NT2/D1 (cell line): ENCODE data around the gene SCAMP4.

Experiments
- DNase-seq: peaks from one replicate; pipeline ENCODE4 v3.0.0-alpha.2; 2011; ENCODE audit warnings: low read depth, low spot score
- H3K27me3 ChIP-seq: 2 replicates; pipeline ENCODE4 v1.6.0; 2011; ENCODE audit warnings: mild to moderate bottlenecking; ENCODE audit not compliant: insufficient read length, insufficient read depth
- H3K36me3 ChIP-seq: 2 replicates; pipeline ENCODE4 v1.6.1; 2011; ENCODE audit warnings: mild to moderate bottlenecking, low read length, mixed read lengths; ENCODE audit not compliant: insufficient read depth, insufficient read length
- H3K4me1 ChIP-seq: 2 replicates; pipeline ENCODE4 v1.5.1; 2011; ENCODE audit not compliant: insufficient read depth, insufficient read length
- H3K4me3 ChIP-seq: 2 replicates; pipeline ENCODE4 v1.5.1; 2011; ENCODE audit warnings: low read depth; ENCODE audit not compliant: insufficient read length
- H3K9ac ChIP-seq: 2 replicates; pipeline ENCODE4 v1.6.0; 2011; ENCODE audit warnings: low read depth; ENCODE audit not compliant: insufficient read length
- H3K9me3 ChIP-seq: 2 replicates; pipeline ENCODE4 v1.5.1; 2011; ENCODE audit warnings: mild to moderate bottlenecking, low read length; ENCODE audit not compliant: insufficient read depth
- SUZ12 ChIP-seq: IDR thresholded peaks from 2 replicates; pipeline ENCODE4 v1.6.1; 2011; ENCODE audit not compliant: insufficient read length, insufficient read depth; ENCODE audit errors: extremely low read depth
- YY1 ChIP-seq: IDR thresholded peaks from 2 replicates; pipeline ENCODE4 v1.6.1; 2011; ENCODE audit not compliant: insufficient read length, insufficient read depth
- ZNF274 ChIP-seq: IDR thresholded peaks from 2 replicates; pipeline ENCODE4 v1.6.1; 2011; ENCODE audit warnings: mild to moderate bottlenecking, low read depth, low read length

Gene SCAMP4

GRCh38 chr19:1929021-1929742 lies 24.0 kb downstream of the SCAMP4 start:
- peak overlapping the region; percentile 62 for H3K9ac ChIP-seq

GRCh38 chr19:1931445-1931844 lies 26.2 kb downstream of the SCAMP4 start:
- H3K9me3 ChIP-seq: peaks cover 12% of the 10 kb centered on the region; the same call in 1 of the 2 replicates
- no peaks in the 10 kb centered on the region for H3K36me3 ChIP-seq
- no peak overlapping the region for H3K9ac ChIP-seq
- no peak overlapping the region for H3K4me3 ChIP-seq
- peaks cover 13% of the 10 kb centered on the region for H3K27me3 ChIP-seq
- no peak for DNase-seq
- TF ChIP-seq YY1: no peak
- no peak for TF ChIP-seq SUZ12
- no peak for TF ChIP-seq ZNF274
- peaks cover 7% of the 10 kb centered on the region for H3K4me1 ChIP-seq

More at GRCh38 chr19:1929021-1929742, 24.0 kb downstream of the SCAMP4 start:
- H3K36me3 ChIP-seq: peaks cover 12% of the 10 kb centered on the region
- peaks cover 13% of the 10 kb centered on the region for H3K27me3 ChIP-seq
- no peak for TF ChIP-seq SUZ12
- TF ChIP-seq ZNF274: no peak
- no peak for TF ChIP-seq YY1
- peaks cover 12% of the 10 kb centered on the region; the same call in 1 of the 2 replicates for H3K9me3 ChIP-seq
- H3K4me3 ChIP-seq: peak overlapping the region; percentile 19
- peak; percentile 71 for DNase-seq
- H3K4me1 ChIP-seq: peaks cover 7% of the 10 kb centered on the region

- no peak for DNase-seq
- TF ChIP-seq ZNF274: no peak
- Histone ChIP-seq H3K4me3 (no peak overlapping the region), H3K9ac (no peak overlapping the region), H3K36me3 (no peaks in the 10 kb centered on the region), H3K9me3 (peaks cover 12% of the 10 kb centered on the region; the same call in 1 of the 2 replicates), H3K27me3 (peaks cover 13% of the 10 kb centered on the region), H3K4me1 (peaks cover 7% of the 10 kb centered on the region)
Observed at GRCh38 chr19:1932395-1932794, 27.2 kb downstream of the SCAMP4 start.

GRCh38 chr19:1933244-1933643 lies 28.0 kb downstream of the SCAMP4 start:
- H3K4me1 ChIP-seq: peaks cover 8% of the 10 kb centered on the region
- no peak overlapping the region for H3K9ac ChIP-seq
- TF ChIP-seq SUZ12: no peak
- no peaks in the 10 kb centered on the region for H3K36me3 ChIP-seq
- DNase-seq: no peak
- H3K9me3 ChIP-seq: peaks cover 12% of the 10 kb centered on the region; the same call in 1 of the 2 replicates
- peaks cover 8% of the 10 kb centered on the region for H3K27me3 ChIP-seq
- H3K4me3 ChIP-seq: no peak overlapping the region

GRCh38 chr19:1933942-1934341 lies 28.7 kb downstream of the SCAMP4 start:
- Histone ChIP-seq H3K9me3 (peaks cover 12% of the 10 kb centered on the region; the same call in 1 of the 2 replicates), H3K27me3 (peaks cover 6% of the 10 kb centered on the region), H3K36me3 (no peaks in the 10 kb centered on the region), H3K9ac (no peak overlapping the region), H3K4me1 (peaks cover 8% of the 10 kb centered on the region), H3K4me3 (no peak overlapping the region)
- DNase-seq: no peak
- TF ChIP-seq ZNF274 (no peak), YY1 (no peak), SUZ12 (no peak)

GRCh38 chr19:1935484-1936208 lies 30.4 kb downstream of the SCAMP4 start:
- Histone ChIP-seq H3K9me3 (peaks cover 12% of the 10 kb centered on the region; the same call in 1 of the 2 replicates), H3K36me3 (no peaks in the 10 kb centered on the region), H3K9ac (no peak overlapping the region), H3K4me1 (peaks cover 9% of the 10 kb centered on the region), H3K27me3 (peaks cover 2% of the 10 kb centered on the region), H3K4me3 (no peak overlapping the region)
- no peak for TF ChIP-seq ZNF274
- TF ChIP-seq YY1: no peak
- TF ChIP-seq SUZ12: no peak
- no peak for DNase-seq

GRCh38 chr19:1936430-1936829 lies 31.2 kb downstream of the SCAMP4 start:
- peaks cover 11% of the 10 kb centered on the region; the same call in 1 of the 2 replicates for H3K9me3 ChIP-seq
- peaks cover 2% of the 10 kb centered on the region for H3K27me3 ChIP-seq
- TF ChIP-seq SUZ12 (no peak), ZNF274 (no peak), YY1 (no peak)
- no peaks in the 10 kb centered on the region for H3K36me3 ChIP-seq
- H3K4me1 ChIP-seq: peaks cover 9% of the 10 kb centered on the region
- H3K4me3 ChIP-seq: no peak overlapping the region
- H3K9ac ChIP-seq: no peak overlapping the region
- no peak for DNase-seq
